Measurements from ENCODE around the gene PLCD1. TPM values are rescaled to one million over a fixed set of nuclear protein-coding genes. Genes with fewer than 3 reads are reported as not detected.

The PLCD1 gene
- total and polyA plus RNA-seq, 2 of the 8 experiments (the other 6 are each of a cell fraction or from before 2014, with no cell fraction given): 15.3 to 19.2 TPM

- Histone ChIP-seq H3K4ac (replicated peaks; ENCODE audit: insufficient read length, low read depth, low read length) (no peak overlapping the region), H3K18ac (ENCODE audit: extremely low read depth, low read length) (no peak overlapping the region), H3K36me3 (ENCODE audit: control insufficient read depth in 2 of 4, insufficient read depth in 4 of 4, low read length in 3 of 4) (peaks cover 0 to 7% (median 2%) of the 10 kb centered on the region in 4 experiments; a peak in 2 of 8 replicates), H3K23ac (ENCODE audit: insufficient read length) (no peak overlapping the region), H3K23me2 (ENCODE audit: low read depth, low read length) (peaks cover 6% of the 10 kb centered on the region; the same call in 1 of the 2 replicates), H3K27me3 (replicated peaks in 1 of 4; ENCODE audit: control insufficient read depth in 3 of 4, extremely low read depth in 1 of 4, insufficient read depth in 3 of 4, low read length in 3 of 4) (peaks cover 0 to 4% (median 0%) of the 10 kb centered on the region in 4 experiments; a peak in 1 of 7 replicates), H4K5ac (ENCODE audit: insufficient read length, low read depth, low read length) (no peak overlapping the region), H3K4me2 (ENCODE audit: insufficient read depth in 1 of 2, low read depth in 2 of 2, low read length in 2 of 2) (no peak overlapping the region), H3K4me1 (replicated peaks in 1 of 4; ENCODE audit: control insufficient read depth in 3 of 4, insufficient read depth in 4 of 4, low read length in 3 of 4) (peaks cover 0 to 4% (median 2%) of the 10 kb centered on the region in 4 experiments; a peak in 2 of 7 replicates), H4K20me1 (replicated peaks in 1 of 2; ENCODE audit: control insufficient read depth in 1 of 2, insufficient read depth in 2 of 2, low read length in 2 of 2) (peaks cover 6 to 9% of the 10 kb centered on the region in 2 experiments), H2AFZ (ENCODE audit: low read length) (no peak overlapping the region), H3K79me2 (ENCODE audit: control insufficient read depth in 1 of 2, insufficient read depth in 2 of 2, low read length in 2 of 2) (no peaks in the 10 kb centered on the region), H2AK5ac (ENCODE audit: low read depth, low read length) (no peak overlapping the region), H3K4me3 (ENCODE audit: extremely low read depth in 1 of 4, insufficient read depth in 2 of 4, low read depth in 3 of 4, low read length in 4 of 4) (no peak overlapping the region), H4K8ac (ENCODE audit: extremely low read depth, insufficient read depth, low read length) (no peak overlapping the region), H4K91ac (replicated peaks; ENCODE audit: insufficient read length, low read length) (no peak overlapping the region), H2BK20ac (ENCODE audit: low read length) (no peak overlapping the region), H3K56ac (replicated peaks; ENCODE audit: insufficient read length, low read depth, low read length) (no peak overlapping the region), H2BK15ac (ENCODE audit: low read length) (no peak overlapping the region), H3K9me3 (ENCODE audit: insufficient read depth in 2 of 2, low read depth in 1 of 2, low read length in 1 of 2) (no peaks in the 10 kb centered on the region), H2BK5ac (ENCODE audit: low read depth, low read length) (no peak overlapping the region), H3K14ac (ENCODE audit: insufficient read length) (no peak overlapping the region), H2BK120ac (replicated peaks; ENCODE audit: low read depth, low read length) (no peak overlapping the region), H3K79me1 (ENCODE audit: low read depth, low read length) (no peaks in the 10 kb centered on the region; the same call in 1 of the 2 replicates), H3K27ac (ENCODE audit: low read depth, low read length) (no peak overlapping the region), H2BK12ac (ENCODE audit: low read depth, low read length) (no peak overlapping the region), H3K9ac (replicated peaks in 1 of 4; ENCODE audit: extremely low read depth in 1 of 4, low read depth in 3 of 4, low read length in 3 of 4) (no peak overlapping the region)
- CTCF ChIA-PET (ENCODE audit: partially characterized antibody): interaction anchor here (0.6 to 4.3 kb wide), 7 partner anchors 8 to 90 kb away, joined by 3 to 54 read pairs (median 6); no protein-coding TSS in a partner anchor
- DNase-seq (ENCODE audit: low read depth in 1 of 2, low spot score in 2 of 2) (no peak), FAIRE-seq (no peak)
- WGBS, 2 experiments (ENCODE audit: extremely low coverage in 1 of 2, insufficient coverage in 1 of 2, insufficient read length in 1 of 2, insufficient replicate concordance in 2 of 2, low coverage in 1 of 2, low lambda C conversion rate in 2 of 2, missing lambda C conversion rate in 1 of 2): 85% methylated on average over 10 of the region's 10 CpGs; no CpG with 5 or more reads in 1 of the 2 experiments
- POLR2A ChIA-PET (ENCODE audit: partially characterized antibody): interaction anchor here (0.9 kb wide), 1 partner anchor 117 kb away, joined by 3 read pairs; the partner anchor contains the start of gene ACAA1
- no peak for TF ChIP-seq E2F6 (IDR thresholded peaks at IDR 0.05)
- TF ChIP-seq RXRA (IDR thresholded peaks at IDR 0.05; ENCODE audit: insufficient read depth, low read depth, low read length): no peak
- TF ChIP-seq SIRT6 (IDR thresholded peaks at IDR 0.05; ENCODE audit: low read length): no peak
- no peak for TF ChIP-seq RAD21 (IDR thresholded peaks at IDR 0.05 in 1 of 2, conservative IDR thresholded peaks at IDR 0.05 in 1 of 2; ENCODE audit: low read depth in 2 of 2, low read length in 2 of 2)
- no peak for TF ChIP-seq TEAD4 (IDR thresholded peaks at IDR 0.05; ENCODE audit: low read depth, low read length)
- no peak for TF ChIP-seq KDM5A (IDR thresholded peaks at IDR 0.05; ENCODE audit: low read length)
- TF ChIP-seq ATF2 (IDR thresholded peaks at IDR 0.05; ENCODE audit: low read length): no peak
- TF ChIP-seq EP300 (IDR thresholded peaks at IDR 0.05; ENCODE audit: borderline replicate concordance in 1 of 2, low read depth in 2 of 2, low read length in 2 of 2): no peak
- no peak for TF ChIP-seq BACH1 (IDR thresholded peaks at IDR 0.05; ENCODE audit: low read length)
Observed at GRCh38 chr3:38019658-38020341, 9.6 kb downstream of the PLCD1 start.
